MM.1S (cell line): ENCODE results near the gene POLR2F.

Experiments
- DNase-seq: peaks from one replicate; pipeline ENCODE4 v3.0.0-alpha.2; 2015
- H2AFZ ChIP-seq: fragments of 300-600 bp; sonication (generic); 2 replicates; pipeline ENCODE4 v1.6.0; 2016; ENCODE audit warnings: antibody characterized with exemption, low read length
- H3F3A ChIP-seq: fragments of 300-600 bp; sonication (generic); 2 replicates; pipeline ENCODE4 v1.6.1; 2016; ENCODE audit warnings: mild to moderate bottlenecking, antibody characterized with exemption, low read length, moderate library complexity, mixed read lengths; ENCODE audit not compliant: insufficient read depth
- H3K27ac ChIP-seq: fragments of 300-600 bp; sonication (generic); 2 replicates; pipeline ENCODE4 v1.5.1; 2016; ENCODE audit warnings: mild to moderate bottlenecking, low read length
- H3K27me3 ChIP-seq: fragments of 300-600 bp; sonication (generic); replicated peaks from 2 replicates; pipeline ENCODE4 v1.6.0; 2016; ENCODE audit warnings: low read length; ENCODE audit not compliant: insufficient read depth
- H3K36me3 ChIP-seq: fragments of 300-600 bp; sonication (generic); replicated peaks from 2 replicates; pipeline ENCODE4 v1.6.1; 2016; ENCODE audit warnings: mild to moderate bottlenecking, low read length, mixed read lengths; ENCODE audit not compliant: insufficient read depth
- H3K4me1 ChIP-seq: fragments of 300-600 bp; sonication (generic); 2 replicates; pipeline ENCODE4 v1.6.1; 2016; ENCODE audit warnings: low read length, mixed read lengths
- H3K4me2 ChIP-seq: fragments of 300-600 bp; sonication (generic); 2 replicates; pipeline ENCODE4 v1.6.0; 2016; ENCODE audit warnings: low read depth, low read length
- H3K4me3 ChIP-seq: fragments of 300-600 bp; sonication (generic); 2 replicates; pipeline ENCODE4 v1.5.1; 2016; ENCODE audit warnings: low read length, mixed read lengths
- H3K79me2 ChIP-seq: fragments of 300-600 bp; sonication (generic); 2 replicates; pipeline ENCODE4 v1.6.1; 2016; ENCODE audit warnings: mixed run types, low read length, mixed read lengths
- H3K9ac ChIP-seq: fragments of 300-600 bp; sonication (generic); 2 replicates; pipeline ENCODE4 v1.6.1; 2016; ENCODE audit warnings: low read length, mixed read lengths
- H3K9me2 ChIP-seq: fragments of 300-600 bp; sonication (generic); replicated peaks from 2 replicates; pipeline ENCODE4 v1.6.1; 2016; ENCODE audit warnings: mild to moderate bottlenecking, low read length, mixed read lengths; ENCODE audit not compliant: insufficient read depth
- H3K9me3 ChIP-seq: fragments of 300-600 bp; sonication (generic); replicated peaks from 2 replicates; pipeline ENCODE4 v1.6.1; 2016; ENCODE audit warnings: mild to moderate bottlenecking, low read length, mixed read lengths; ENCODE audit not compliant: insufficient read depth
- H4K20me1 ChIP-seq: fragments of 300-600 bp; sonication (generic); 2 replicates; pipeline ENCODE4 v1.6.1; 2016; ENCODE audit warnings: mild to moderate bottlenecking, low read length, moderate library complexity, mixed read lengths; ENCODE audit not compliant: insufficient read depth
- EZH2 ChIP-seq: fragments of 300-600 bp; sonication (generic); optimal IDR thresholded peaks from 2 replicates; pipeline ENCODE3; 2017; ENCODE audit warnings: low read depth, mild to moderate bottlenecking, antibody characterized with exemption, low read length, mixed read lengths
- EZH2phosphoT487 ChIP-seq: fragments of 300-600 bp; sonication (generic); IDR thresholded peaks from 2 replicates; pipeline ENCODE4 v1.6.1; 2018; ENCODE audit warnings: antibody characterized with exemption, low read length
- TF ChIP-seq, protein P1 (sequence below): fragments of 300-600 bp; sonication (generic); IDR thresholded peaks from 2 replicates; pipeline ENCODE4 v1.5.1; 2016; ENCODE audit warnings: antibody characterized with exemption, low read length, mixed read lengths

POLR2F gene

DNA sequence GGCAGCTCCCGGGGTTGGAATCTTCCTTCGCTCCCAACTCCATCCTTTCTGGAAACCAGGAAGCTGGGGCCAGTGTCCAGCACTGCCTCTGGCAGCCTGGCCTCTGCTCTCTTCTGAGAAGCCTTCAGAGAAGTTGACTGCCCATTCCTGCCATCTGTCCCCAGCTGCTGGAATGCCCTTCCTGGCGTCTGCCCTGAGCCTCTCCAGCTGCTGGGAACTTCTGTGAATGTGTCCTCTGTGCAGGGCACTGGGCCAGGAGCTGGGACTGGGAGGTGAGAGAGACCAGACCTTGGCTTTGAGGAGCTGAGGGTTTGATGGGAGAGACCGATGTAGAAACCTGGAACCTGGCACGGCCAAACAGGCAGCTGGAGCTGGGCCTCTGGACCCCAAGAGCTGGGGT, 36.8 kb downstream of the POLR2F start:
- TF ChIP-seq EZH2 (no peak), EZH2phosphoT487 (no peak)
- TF ChIP-seq, protein P1, sequence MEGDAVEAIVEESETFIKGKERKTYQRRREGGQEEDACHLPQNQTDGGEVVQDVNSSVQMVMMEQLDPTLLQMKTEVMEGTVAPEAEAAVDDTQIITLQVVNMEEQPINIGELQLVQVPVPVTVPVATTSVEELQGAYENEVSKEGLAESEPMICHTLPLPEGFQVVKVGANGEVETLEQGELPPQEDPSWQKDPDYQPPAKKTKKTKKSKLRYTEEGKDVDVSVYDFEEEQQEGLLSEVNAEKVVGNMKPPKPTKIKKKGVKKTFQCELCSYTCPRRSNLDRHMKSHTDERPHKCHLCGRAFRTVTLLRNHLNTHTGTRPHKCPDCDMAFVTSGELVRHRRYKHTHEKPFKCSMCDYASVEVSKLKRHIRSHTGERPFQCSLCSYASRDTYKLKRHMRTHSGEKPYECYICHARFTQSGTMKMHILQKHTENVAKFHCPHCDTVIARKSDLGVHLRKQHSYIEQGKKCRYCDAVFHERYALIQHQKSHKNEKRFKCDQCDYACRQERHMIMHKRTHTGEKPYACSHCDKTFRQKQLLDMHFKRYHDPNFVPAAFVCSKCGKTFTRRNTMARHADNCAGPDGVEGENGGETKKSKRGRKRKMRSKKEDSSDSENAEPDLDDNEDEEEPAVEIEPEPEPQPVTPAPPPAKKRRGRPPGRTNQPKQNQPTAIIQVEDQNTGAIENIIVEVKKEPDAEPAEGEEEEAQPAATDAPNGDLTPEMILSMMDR, result no peak
- no peaks in the 10 kb centered on the region for H3K27me3 ChIP-seq
- no peaks in the 10 kb centered on the region for H3K9me2 ChIP-seq
- H3K4me2 ChIP-seq, result no peak overlapping the region
- no peaks in the 10 kb centered on the region for H3K79me2 ChIP-seq
- no peak overlapping the region for H3K4me3 ChIP-seq
- H3K9me3 ChIP-seq, result no peaks in the 10 kb centered on the region
- H2AFZ ChIP-seq, result no peak overlapping the region
- no peaks in the 10 kb centered on the region for H3K36me3 ChIP-seq
- no peaks in the 10 kb centered on the region for H3K4me1 ChIP-seq
- no peak overlapping the region for H3K27ac ChIP-seq
- H3F3A ChIP-seq, result no peaks in the 10 kb centered on the region
- H4K20me1 ChIP-seq, result no peaks in the 10 kb centered on the region
- DNase-seq, result no peak
- H3K9ac ChIP-seq, result no peak overlapping the region

- Histone ChIP-seq H3F3A (no peaks in the 10 kb centered on the region), H3K79me2 (no peaks in the 10 kb centered on the region), H3K27me3 (no peaks in the 10 kb centered on the region), H3K4me2 (no peak overlapping the region), H3K9ac (no peak overlapping the region), H3K27ac (no peak overlapping the region), H3K9me2 (no peaks in the 10 kb centered on the region), H3K4me1 (no peaks in the 10 kb centered on the region), H3K9me3 (no peaks in the 10 kb centered on the region), H3K4me3 (no peak overlapping the region), H2AFZ (no peak overlapping the region), H3K36me3 (no peaks in the 10 kb centered on the region), H4K20me1 (no peaks in the 10 kb centered on the region)
- no peak for TF ChIP-seq EZH2
- TF ChIP-seq, protein P1, result no peak
- TF ChIP-seq EZH2phosphoT487, result no peak
- no peak for DNase-seq
Observed at GRCh38 chr22:37990862-37991261, 37.4 kb downstream of the POLR2F start.

- no peaks in the 10 kb centered on the region for H3K79me2 ChIP-seq
- DNase-seq, result no peak
- H2AFZ ChIP-seq, result no peak overlapping the region
- no peak overlapping the region for H3K27ac ChIP-seq
- no peak overlapping the region for H3K4me3 ChIP-seq
- H4K20me1 ChIP-seq, result no peaks in the 10 kb centered on the region
- no peaks in the 10 kb centered on the region for H3K4me1 ChIP-seq
- H3K27me3 ChIP-seq, result no peaks in the 10 kb centered on the region
- H3K9me2 ChIP-seq, result no peaks in the 10 kb centered on the region
- no peaks in the 10 kb centered on the region for H3K36me3 ChIP-seq
- no peaks in the 10 kb centered on the region for H3K9me3 ChIP-seq
- H3K4me2 ChIP-seq, result no peak overlapping the region
- TF ChIP-seq EZH2phosphoT487, result no peak
- TF ChIP-seq, protein P1, result no peak
- no peak for TF ChIP-seq EZH2
- H3K9ac ChIP-seq, result no peak overlapping the region
- H3F3A ChIP-seq, result no peaks in the 10 kb centered on the region
Observed at GRCh38 chr22:37991731-37992442, 38.4 kb downstream of the POLR2F start.
